AG04449 (cell line): ENCODE results near the gene ROBO2.

Experiments
- CTCF ChIA-PET: fragments of 350-600 bp; formaldehyde crosslinking; extraction: SDS; loops from one replicate; lab custom pipeline; 2021; ENCODE audit warnings: antibody characterized with exemption; lab: Yijun Ruan, JAX
- POLR2A ChIA-PET: fragments of 400-600, 350-600 bp; formaldehyde crosslinking; extraction: SDS; loops from one replicate; lab custom pipeline; 2020; ENCODE audit warnings: antibody characterized with exemption, inconsistent platforms; lab: Yijun Ruan, JAX
- DNase-seq: peaks from one replicate; pipeline ENCODE4 v3.0.0-alpha.2; 2010; ENCODE audit warnings: low read depth, low spot score
- H3K4me3 ChIP-seq: 2 replicates; pipeline ENCODE4 v1.5.1; 2011; ENCODE audit warnings: low read depth, mild to moderate bottlenecking, control low read depth, low read length
- TF ChIP-seq, protein P1 (sequence below): IDR thresholded peaks from one replicate; pipeline ENCODE4 v1.5.1; 2011; ENCODE audit warnings: mild to moderate bottlenecking, moderate library complexity, low read length, control low read depth, inconsistent platforms; ENCODE audit not compliant: insufficient read depth; ENCODE audit errors: missing control alignments

The ROBO2 gene

GRCh38 chr3:77660718-77661117, 620.8 kb downstream of the ROBO2 start:
- no peak overlapping the region for H3K4me3 ChIP-seq
- TF ChIP-seq, protein P1, sequence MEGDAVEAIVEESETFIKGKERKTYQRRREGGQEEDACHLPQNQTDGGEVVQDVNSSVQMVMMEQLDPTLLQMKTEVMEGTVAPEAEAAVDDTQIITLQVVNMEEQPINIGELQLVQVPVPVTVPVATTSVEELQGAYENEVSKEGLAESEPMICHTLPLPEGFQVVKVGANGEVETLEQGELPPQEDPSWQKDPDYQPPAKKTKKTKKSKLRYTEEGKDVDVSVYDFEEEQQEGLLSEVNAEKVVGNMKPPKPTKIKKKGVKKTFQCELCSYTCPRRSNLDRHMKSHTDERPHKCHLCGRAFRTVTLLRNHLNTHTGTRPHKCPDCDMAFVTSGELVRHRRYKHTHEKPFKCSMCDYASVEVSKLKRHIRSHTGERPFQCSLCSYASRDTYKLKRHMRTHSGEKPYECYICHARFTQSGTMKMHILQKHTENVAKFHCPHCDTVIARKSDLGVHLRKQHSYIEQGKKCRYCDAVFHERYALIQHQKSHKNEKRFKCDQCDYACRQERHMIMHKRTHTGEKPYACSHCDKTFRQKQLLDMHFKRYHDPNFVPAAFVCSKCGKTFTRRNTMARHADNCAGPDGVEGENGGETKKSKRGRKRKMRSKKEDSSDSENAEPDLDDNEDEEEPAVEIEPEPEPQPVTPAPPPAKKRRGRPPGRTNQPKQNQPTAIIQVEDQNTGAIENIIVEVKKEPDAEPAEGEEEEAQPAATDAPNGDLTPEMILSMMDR = no peak
- ChIA-PET POLR2A (no interaction called here), CTCF (no interaction called here)
- no peak for DNase-seq

DNA sequence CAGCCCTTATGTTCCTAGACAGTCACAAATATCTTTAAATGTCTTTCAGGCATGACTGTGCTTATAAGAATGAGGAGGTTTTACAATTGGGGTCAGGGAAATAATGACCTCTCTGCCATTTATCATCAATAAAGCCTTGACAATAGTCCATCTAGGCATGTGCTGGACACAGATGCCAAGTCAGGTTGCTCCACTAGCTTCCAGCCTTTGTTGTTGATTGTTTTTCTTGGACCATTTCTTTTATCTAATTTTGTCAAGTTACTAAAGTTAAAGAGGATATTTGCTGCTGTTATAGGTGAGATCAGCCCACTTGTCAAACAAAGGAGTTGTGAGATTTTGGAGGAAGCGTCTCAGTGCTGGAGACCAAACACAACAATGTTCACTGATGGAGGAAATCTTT, 628.0 kb downstream of the ROBO2 start:
- DNase-seq = no peak
- CTCF ChIA-PET = no interaction called here
- POLR2A ChIA-PET = no interaction called here
- TF ChIP-seq, protein P1 = no peak
- H3K4me3 ChIP-seq = no peak overlapping the region

- ChIA-PET POLR2A (no interaction called here), CTCF (no interaction called here)
- TF ChIP-seq, protein P1 = no peak
- H3K4me3 ChIP-seq = no peak overlapping the region
- DNase-seq = no peak
Observed at GRCh38 chr3:77668376-77668775, 628.5 kb downstream of the ROBO2 start.

GRCh38 chr3:77672016-77672415, 632.1 kb downstream of the ROBO2 start:
- H3K4me3 ChIP-seq = no peak overlapping the region
- TF ChIP-seq, protein P1 = no peak
- POLR2A ChIA-PET = no interaction called here
- CTCF ChIA-PET = no interaction called here
- no peak for DNase-seq

DNA sequence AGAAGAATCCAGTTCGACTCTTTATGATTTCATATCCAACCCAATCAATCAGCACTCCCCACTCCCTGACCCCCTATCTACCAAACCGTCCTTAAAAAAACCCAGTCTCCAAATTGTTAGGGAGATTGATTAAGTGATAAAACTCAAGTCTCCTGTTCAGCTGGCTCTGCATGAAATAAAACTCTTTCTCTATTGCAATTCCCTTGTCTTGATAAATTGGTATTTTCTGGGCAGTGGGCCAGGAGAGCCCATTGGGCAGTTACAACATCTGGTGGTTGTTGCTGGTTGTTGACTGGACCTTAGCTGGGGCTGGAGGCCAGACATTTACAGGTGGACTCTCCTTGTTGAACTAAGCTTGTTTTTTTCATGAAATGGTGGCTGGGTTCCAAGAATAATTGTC, 642.3 kb downstream of the ROBO2 start:
- TF ChIP-seq, protein P1 = no peak
- ChIA-PET CTCF (no interaction called here), POLR2A (no interaction called here)
- no peak for DNase-seq
- H3K4me3 ChIP-seq = no peak overlapping the region

DNA sequence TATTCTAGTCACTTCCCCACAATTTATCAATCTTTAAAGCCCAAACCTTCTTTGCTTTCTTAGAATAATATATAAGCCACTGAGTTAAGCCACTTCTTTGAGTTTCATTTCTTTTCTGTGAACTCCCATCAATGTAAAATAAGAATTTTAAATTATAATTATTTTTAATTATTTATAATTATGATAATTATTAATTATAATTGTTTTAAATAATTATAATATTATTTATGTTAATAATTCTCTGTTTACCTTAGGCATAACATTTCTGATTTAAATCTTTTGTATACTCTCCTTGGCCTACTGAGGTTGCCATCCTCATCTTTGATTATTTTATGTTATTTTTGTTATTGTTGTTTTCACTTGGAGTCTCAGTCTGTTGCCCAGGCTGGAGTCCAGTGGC, 644.2 kb downstream of the ROBO2 start:
- CTCF ChIA-PET = no interaction called here
- no peak for DNase-seq
- TF ChIP-seq, protein P1 = no peak
- no peak overlapping the region for H3K4me3 ChIP-seq
- POLR2A ChIA-PET = no interaction called here
